ENCODE data around the gene PROC. TPM values are rescaled to one million over a fixed set of nuclear protein-coding genes. Genes with fewer than 3 reads are reported as not detected.

Gene PROC
- total RNA-seq, 2 experiments from 2014 or later, result 0.41 to 0.59 TPM

DNA sequence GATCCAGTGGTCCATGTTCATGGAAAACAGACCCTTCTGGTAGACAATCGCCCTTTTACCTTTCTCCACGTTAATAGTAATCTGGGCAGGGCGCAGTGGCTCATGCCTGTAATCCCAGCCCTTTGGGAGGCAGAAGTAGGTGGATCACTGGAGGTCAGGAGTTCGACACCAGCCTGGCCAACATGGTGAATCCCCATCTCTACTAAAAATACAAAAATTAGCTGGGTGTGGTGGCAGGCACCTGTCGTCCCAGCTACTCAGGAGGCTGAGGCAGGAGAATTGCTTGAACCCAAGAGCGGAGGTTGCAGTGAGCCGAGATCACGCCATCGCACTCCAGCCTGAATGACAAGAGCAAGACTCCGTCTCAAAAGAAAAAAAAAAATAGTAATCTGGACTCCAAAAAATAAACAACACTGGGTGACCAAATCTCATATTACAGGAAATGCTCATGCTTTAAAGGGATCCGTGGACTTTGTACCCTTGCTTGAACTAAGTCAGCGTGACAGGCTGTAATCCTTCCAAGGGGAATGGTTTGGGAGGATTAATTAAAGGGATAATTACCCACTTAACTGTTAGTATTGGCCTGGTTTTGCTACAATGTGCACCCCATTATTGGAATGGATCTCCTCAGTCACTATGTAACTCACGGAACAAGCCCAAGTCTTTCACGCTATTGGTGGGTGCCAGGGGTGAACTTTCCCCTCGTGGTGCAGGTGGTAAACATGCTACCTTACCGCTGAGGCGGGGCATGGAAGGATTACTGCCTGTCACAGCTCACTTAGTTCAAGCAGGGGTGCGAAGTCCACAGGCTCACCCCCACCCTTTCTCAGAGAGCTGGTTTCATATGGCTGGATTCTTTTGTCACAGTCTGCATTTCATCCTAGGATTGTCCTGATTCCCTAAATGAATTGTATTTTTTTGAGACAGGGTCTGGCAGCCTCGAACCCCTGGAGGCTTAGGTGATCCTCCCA lies 36.7 kb downstream of the PROC start:
- TF ChIP-seq, protein P1, sequence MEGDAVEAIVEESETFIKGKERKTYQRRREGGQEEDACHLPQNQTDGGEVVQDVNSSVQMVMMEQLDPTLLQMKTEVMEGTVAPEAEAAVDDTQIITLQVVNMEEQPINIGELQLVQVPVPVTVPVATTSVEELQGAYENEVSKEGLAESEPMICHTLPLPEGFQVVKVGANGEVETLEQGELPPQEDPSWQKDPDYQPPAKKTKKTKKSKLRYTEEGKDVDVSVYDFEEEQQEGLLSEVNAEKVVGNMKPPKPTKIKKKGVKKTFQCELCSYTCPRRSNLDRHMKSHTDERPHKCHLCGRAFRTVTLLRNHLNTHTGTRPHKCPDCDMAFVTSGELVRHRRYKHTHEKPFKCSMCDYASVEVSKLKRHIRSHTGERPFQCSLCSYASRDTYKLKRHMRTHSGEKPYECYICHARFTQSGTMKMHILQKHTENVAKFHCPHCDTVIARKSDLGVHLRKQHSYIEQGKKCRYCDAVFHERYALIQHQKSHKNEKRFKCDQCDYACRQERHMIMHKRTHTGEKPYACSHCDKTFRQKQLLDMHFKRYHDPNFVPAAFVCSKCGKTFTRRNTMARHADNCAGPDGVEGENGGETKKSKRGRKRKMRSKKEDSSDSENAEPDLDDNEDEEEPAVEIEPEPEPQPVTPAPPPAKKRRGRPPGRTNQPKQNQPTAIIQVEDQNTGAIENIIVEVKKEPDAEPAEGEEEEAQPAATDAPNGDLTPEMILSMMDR (conservative IDR thresholded peaks at IDR 0.05; ENCODE audit: low read length), result no peak
- TF ChIP-seq EZH2phosphoT487 (IDR thresholded peaks at IDR 0.05; ENCODE audit: borderline replicate concordance, low read depth, low read length), result no peak
- Histone ChIP-seq H3K9me3 (ENCODE audit: low read length) (no peaks in the 10 kb centered on the region), H3K4me2 (ENCODE audit: low read length) (no peak overlapping the region), H3K36me3 (ENCODE audit: insufficient read depth, low read length) (no peaks in the 10 kb centered on the region), H4K20me1 (ENCODE audit: insufficient read depth, low read length) (no peaks in the 10 kb centered on the region), H3K4me3 (ENCODE audit: low read depth, low read length, poor library complexity, severe bottlenecking) (no peak overlapping the region), H3K79me2 (ENCODE audit: insufficient read depth, low read depth, low read length) (no peaks in the 10 kb centered on the region), H3K9me2 (ENCODE audit: insufficient read depth, low read length) (no peaks in the 10 kb centered on the region), H3K27ac (ENCODE audit: low read depth, low read length, poor library complexity, severe bottlenecking) (no peak overlapping the region), H2AFZ (ENCODE audit: low read length) (no peak overlapping the region), H3K4me1 (ENCODE audit: insufficient read depth, low read length, poor library complexity, severe bottlenecking) (no peaks in the 10 kb centered on the region)
- CTCF ChIA-PET (ENCODE audit: unreplicated experiment), result interaction anchor here (1.0 kb wide), 1 partner anchor 24 kb away, joined by 3 read pairs; no protein-coding TSS in a partner anchor
- intact Hi-C loops (cut with micrococcal nuclease; ENCODE audit: unreplicated experiment), result no loop called here
- BruUV-seq (replicated peaks), result no TSS peak
- DNase-seq (ENCODE audit: low spot score), result no peak
- POLR2A ChIA-PET, result no interaction called here

DNA sequence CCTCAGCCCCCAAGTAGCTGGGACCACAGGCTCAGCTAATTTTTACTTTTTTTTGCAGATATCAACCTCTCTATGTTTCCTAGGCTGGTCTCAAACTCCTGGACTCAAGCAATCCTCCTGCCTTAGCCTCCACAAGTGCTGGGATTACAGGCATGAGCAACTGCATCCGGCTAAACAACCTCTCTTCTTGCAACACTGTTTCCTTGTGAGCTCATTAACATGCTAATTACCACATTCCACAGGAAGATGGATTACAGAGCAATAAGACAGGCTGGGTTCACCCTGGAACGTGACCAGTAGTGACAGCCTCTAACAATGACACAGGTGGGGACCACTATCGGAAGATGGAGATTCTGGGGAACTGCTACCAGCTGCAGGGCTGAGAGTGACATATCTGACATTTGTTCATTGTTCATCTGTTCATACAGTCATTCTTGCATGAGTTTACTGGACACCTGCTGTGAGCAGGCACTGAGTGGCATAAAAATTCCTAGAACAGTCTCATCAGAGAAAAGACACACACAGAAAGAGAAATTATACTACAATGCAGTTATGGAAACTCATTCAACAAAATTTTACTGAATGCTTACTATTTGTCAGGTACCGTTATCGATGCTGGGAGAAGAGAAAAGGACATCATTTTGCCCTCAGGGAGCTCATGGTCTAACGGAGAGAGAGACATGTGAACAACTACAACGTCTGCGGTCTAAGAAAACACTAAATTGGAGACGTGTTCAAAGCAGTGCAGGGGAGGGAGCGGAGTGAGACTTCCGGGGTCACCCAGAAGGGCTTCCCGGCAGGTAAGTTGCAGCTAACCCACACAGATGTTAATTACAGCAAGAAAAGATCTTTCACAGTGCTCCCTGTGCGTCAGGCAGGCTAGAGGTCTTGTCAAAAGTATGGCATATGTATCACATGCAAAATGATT lies 37.6 kb downstream of the PROC start:
- no peak overlapping the region for H3K4me3 ChIP-seq (ENCODE audit: low read depth, low read length, poor library complexity, severe bottlenecking)
- no peaks in the 10 kb centered on the region for H4K20me1 ChIP-seq (ENCODE audit: insufficient read depth, low read length)
- H3K79me2 ChIP-seq (ENCODE audit: insufficient read depth, low read depth, low read length), result no peaks in the 10 kb centered on the region
- H3K4me1 ChIP-seq (ENCODE audit: insufficient read depth, low read length, poor library complexity, severe bottlenecking), result no peaks in the 10 kb centered on the region
- BruUV-seq (replicated peaks), result no TSS peak
- no peaks in the 10 kb centered on the region for H3K9me2 ChIP-seq (ENCODE audit: insufficient read depth, low read length)
- POLR2A ChIA-PET, result no interaction called here
- TF ChIP-seq, protein P1 (conservative IDR thresholded peaks at IDR 0.05; ENCODE audit: low read length), result no peak
- no peak for TF ChIP-seq EZH2phosphoT487 (IDR thresholded peaks at IDR 0.05; ENCODE audit: borderline replicate concordance, low read depth, low read length)
- H3K4me2 ChIP-seq (ENCODE audit: low read length), result no peak overlapping the region
- H3K36me3 ChIP-seq (ENCODE audit: insufficient read depth, low read length), result no peaks in the 10 kb centered on the region
- no peaks in the 10 kb centered on the region for H3K9me3 ChIP-seq (ENCODE audit: low read length)
- intact Hi-C loops (cut with micrococcal nuclease; ENCODE audit: unreplicated experiment), result no loop called here
- no peak for DNase-seq (ENCODE audit: low spot score)
- CTCF ChIA-PET (ENCODE audit: unreplicated experiment), result interaction anchor here (1.0 kb wide), 1 partner anchor 23 kb away, joined by 3 read pairs; no protein-coding TSS in a partner anchor
- H2AFZ ChIP-seq (ENCODE audit: low read length), result no peak overlapping the region
- no peak overlapping the region for H3K27ac ChIP-seq (ENCODE audit: low read depth, low read length, poor library complexity, severe bottlenecking)
